ENCODE measurements around the gene GPR42.

Gene GPR42

GRCh38 chr19:35370722-35371121, at the start of gene GPR42:
GPR42 (plus strand) TSS chr19:35371068; CDS start chr19:35371360, 292 bp downstream.
- no peak for DNase-seq

GRCh38 chr19:35321291-35321690, 49.6 kb upstream of the GPR42 start:
- DNase-seq, result no peak

GRCh38 chr19:35322014-35322413, 48.9 kb upstream of the GPR42 start:
- no peak for DNase-seq

- DNase-seq, result no peak
These were observed 43.2 kb upstream of the GPR42 start for GRCh38 chr19:35327642-35328041.

GRCh38 chr19:35328851-35329285, 42.0 kb upstream of the GPR42 start, which contains the start of gene CD22:
CD22 (plus strand) TSS chr19:35329187; CDS start chr19:35332041, 2,854 bp downstream.
- DNase-seq, result no peak

- no peak for DNase-seq
These were observed 41.5 kb upstream of the GPR42 start for GRCh38 chr19:35329323-35329722.

- no peak for DNase-seq
These were observed 40.4 kb upstream of the GPR42 start for GRCh38 chr19:35330475-35330874.

- DNase-seq, result no peak
These were observed 39.2 kb upstream of the GPR42 start for GRCh38 chr19:35331551-35332214.

GRCh38 chr19:35332817-35333216, 38.1 kb upstream of the GPR42 start:
- no peak for DNase-seq

- DNase-seq, result no peak
These were observed 36.6 kb upstream of the GPR42 start for GRCh38 chr19:35334144-35334753.

GRCh38 chr19:35336166-35336955, 34.5 kb upstream of the GPR42 start:
- DNase-seq, result no peak

- no peak for DNase-seq
These were observed 33.5 kb upstream of the GPR42 start for GRCh38 chr19:35337097-35337983.

- no peak for DNase-seq
These were observed 32.9 kb upstream of the GPR42 start for GRCh38 chr19:35337984-35338296.

- no peak for DNase-seq
These were observed 30.4 kb upstream of the GPR42 start for GRCh38 chr19:35340431-35340830.

- DNase-seq, result no peak
These were observed 29.9 kb upstream of the GPR42 start for GRCh38 chr19:35341006-35341405.

GRCh38 chr19:35341565-35342225, 29.2 kb upstream of the GPR42 start:
- no peak for DNase-seq

- no peak for DNase-seq
These were observed 28.4 kb upstream of the GPR42 start for GRCh38 chr19:35342430-35342829.

- DNase-seq, result no peak
These were observed 26.3 kb upstream of the GPR42 start for GRCh38 chr19:35344511-35345031.

- DNase-seq, result no peak
These were observed 25.2 kb upstream of the GPR42 start for GRCh38 chr19:35345671-35346111.

GRCh38 chr19:35346193-35347052, 24.4 kb upstream of the GPR42 start:
- DNase-seq, result no peak

Data from NCI-H748 treated with DMSO at 0.1 percent for 48 hours (cell line).